ENCODE measurements around the gene ALLC. TPM values are rescaled to one million over a fixed set of nuclear protein-coding genes. Genes with fewer than 3 reads are reported as not detected.
"Not testable (repeated sequence)": the region's sequence is repeated elsewhere in the genome, so short reads cannot be mapped to it uniquely, and the experiment has no call there.

ALLC gene
- total and polyA plus RNA-seq, 2 experiments from 2014 or later: not detected

DNA sequence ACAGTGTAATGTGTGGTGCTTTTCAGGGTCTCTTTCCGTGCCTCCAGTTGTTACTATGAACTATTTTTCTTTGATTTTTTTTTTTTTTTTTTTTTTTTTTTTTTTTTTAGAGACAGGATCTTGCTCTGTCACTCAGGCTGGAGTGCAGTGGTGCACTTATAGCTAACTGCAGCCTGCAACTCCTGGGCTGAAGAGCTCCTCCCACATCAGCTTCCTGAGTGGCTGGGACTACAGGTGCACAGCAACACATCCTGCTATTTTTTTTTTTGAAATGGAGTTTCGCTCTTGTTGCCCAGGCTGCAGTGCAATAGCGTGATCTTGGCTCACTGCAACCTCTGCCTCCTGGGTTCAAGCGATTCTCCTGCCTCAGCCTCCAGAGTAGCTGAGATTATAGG lies 48.7 kb upstream of the ALLC start:
- H3K36me3 Mint-ChIP-seq (ENCODE audit: low read depth): not testable (repeated sequence)

DNA sequence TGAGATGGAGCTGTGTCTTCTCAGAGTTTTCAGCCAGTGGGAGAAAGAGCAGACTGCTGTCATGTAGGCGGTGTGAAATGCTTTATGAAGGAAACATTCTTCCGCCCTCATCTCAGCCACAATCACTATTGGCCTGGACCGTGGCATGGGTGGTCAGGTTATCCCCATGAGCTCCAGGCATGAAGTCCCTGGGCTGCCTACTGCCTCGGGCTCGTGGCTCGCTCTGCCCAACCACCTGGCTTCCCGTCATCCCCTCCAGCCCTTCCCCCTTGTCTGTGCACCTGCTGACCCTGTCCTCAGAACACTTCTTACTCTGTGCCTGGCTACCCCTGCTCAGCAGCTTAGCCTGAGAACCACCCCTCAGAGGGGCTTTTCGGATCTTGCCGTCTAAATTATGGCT lies 47.6 kb upstream of the ALLC start:
- Histone ChIP-seq H3K27me3 (ENCODE audit: insufficient read depth) (no peaks in the 10 kb centered on the region), H2AFZ (peak overlapping the region; percentile 56; the same call in 1 of the 2 replicates), H3K27ac (ENCODE audit: low read depth) (no peak overlapping the region), H3K9me2 (ENCODE audit: insufficient read depth) (no peaks in the 10 kb centered on the region), H3K4me1 (ENCODE audit: insufficient read depth) (no peaks in the 10 kb centered on the region), H3F3A (replicated peaks; ENCODE audit: low read depth) (no peaks in the 10 kb centered on the region), H3K36me3 (ENCODE audit: insufficient read depth) (no peaks in the 10 kb centered on the region), H3K79me2 (replicated peaks; ENCODE audit: insufficient read depth) (no peaks in the 10 kb centered on the region), H4K20me1 (replicated peaks; ENCODE audit: insufficient read depth) (no peaks in the 10 kb centered on the region), H3K4me2 (no peak overlapping the region), H3K4me3 (no peak overlapping the region)
- Mint-ChIP-seq H3K27ac (no peak overlapping the region), H3K4me3 (no peak overlapping the region), H3K9me3 (peaks cover 18% of the 10 kb centered on the region), H3K4me1 (no peaks in the 10 kb centered on the region; the same call in 1 of the 3 replicates), H3K27me3 (ENCODE audit: insufficient read depth, low read depth, poor library complexity) (peaks cover 3% of the 10 kb centered on the region), H3K36me3 (ENCODE audit: low read depth) (peaks cover 5% of the 10 kb centered on the region; the same call in 2 of the 3 replicates)
- ATAC-seq (no peak), DNase-seq (ENCODE audit: low spot score) (no peak)
- TF ChIP-seq ZNF114 (CRISPR knock-in tag; IDR thresholded peaks at IDR 0.05) (no peak), POLR2AphosphoS5 (IDR thresholded peaks at IDR 0.05; ENCODE audit: low read depth) (no peak)
- TF ChIP-seq, protein P1, sequence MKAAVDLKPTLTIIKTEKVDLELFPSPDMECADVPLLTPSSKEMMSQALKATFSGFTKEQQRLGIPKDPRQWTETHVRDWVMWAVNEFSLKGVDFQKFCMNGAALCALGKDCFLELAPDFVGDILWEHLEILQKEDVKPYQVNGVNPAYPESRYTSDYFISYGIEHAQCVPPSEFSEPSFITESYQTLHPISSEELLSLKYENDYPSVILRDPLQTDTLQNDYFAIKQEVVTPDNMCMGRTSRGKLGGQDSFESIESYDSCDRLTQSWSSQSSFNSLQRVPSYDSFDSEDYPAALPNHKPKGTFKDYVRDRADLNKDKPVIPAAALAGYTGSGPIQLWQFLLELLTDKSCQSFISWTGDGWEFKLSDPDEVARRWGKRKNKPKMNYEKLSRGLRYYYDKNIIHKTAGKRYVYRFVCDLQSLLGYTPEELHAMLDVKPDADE (IDR thresholded peaks at IDR 0.05): no peak

More for the DNA sequence above, 48.7 kb upstream of the ALLC start:
- H3K4me1 ChIP-seq (ENCODE audit: insufficient read depth); H3K9me3 Mint-ChIP-seq; H3K27me3 Mint-ChIP-seq (ENCODE audit: insufficient read depth, low read depth, poor library complexity); H3K4me2 ChIP-seq; H3K79me2 ChIP-seq (replicated peaks; ENCODE audit: insufficient read depth); H3K27me3 ChIP-seq (ENCODE audit: insufficient read depth); ATAC-seq; H3K4me3 ChIP-seq; DNase-seq (ENCODE audit: low spot score); H3K4me3 Mint-ChIP-seq; H2AFZ ChIP-seq; H4K20me1 ChIP-seq (replicated peaks; ENCODE audit: insufficient read depth); H3K4me1 Mint-ChIP-seq; H3F3A ChIP-seq (replicated peaks; ENCODE audit: low read depth); H3K27ac Mint-ChIP-seq; H3K9me2 ChIP-seq (ENCODE audit: insufficient read depth); H3K36me3 ChIP-seq (ENCODE audit: insufficient read depth); H3K27ac ChIP-seq (ENCODE audit: low read depth): not testable (repeated sequence)

DNA sequence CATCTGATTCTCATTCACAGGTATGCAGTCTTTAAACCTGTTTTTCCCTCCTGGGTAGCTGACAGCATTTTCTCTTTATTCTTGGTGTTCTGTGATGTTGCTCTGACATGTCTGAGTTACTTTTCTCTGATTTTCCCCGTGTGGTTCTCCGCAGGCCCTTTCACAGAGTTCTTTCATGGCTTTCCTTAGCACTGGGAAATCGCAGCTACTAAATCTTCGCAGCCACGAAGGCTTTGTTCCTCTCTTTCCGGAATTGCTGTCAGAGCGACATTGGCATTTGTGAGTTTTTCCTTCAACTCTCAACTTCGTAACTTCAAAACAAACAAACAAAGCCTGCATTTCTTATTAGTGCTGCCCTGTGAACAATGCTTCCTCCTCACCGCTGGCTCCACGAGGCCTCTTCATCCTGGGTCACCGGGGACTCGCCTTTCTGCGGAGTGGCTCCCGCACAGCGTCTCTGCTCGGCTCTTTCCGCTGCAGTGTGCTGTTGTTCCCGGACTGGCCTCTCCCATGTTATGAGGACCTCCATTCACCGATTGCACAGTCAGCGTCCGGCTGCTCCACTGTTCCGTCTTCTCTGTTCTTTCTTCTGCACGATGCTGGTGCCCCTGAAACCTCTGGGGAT lies 47.0 kb upstream of the ALLC start:
- H3K27me3 Mint-ChIP-seq (ENCODE audit: insufficient read depth, low read depth, poor library complexity): peaks cover 3% of the 10 kb centered on the region
- peak overlapping the region; percentile 56 for H2AFZ ChIP-seq
- H3K27ac Mint-ChIP-seq: no peak overlapping the region
- no peak for DNase-seq (ENCODE audit: low spot score)
- H3K9me3 Mint-ChIP-seq: peaks cover 15% of the 10 kb centered on the region
- no peaks in the 10 kb centered on the region for H3F3A ChIP-seq (replicated peaks; ENCODE audit: low read depth)
- H3K4me1 Mint-ChIP-seq: no peaks in the 10 kb centered on the region; the same call in 1 of the 3 replicates
- no peaks in the 10 kb centered on the region for H3K9me2 ChIP-seq (ENCODE audit: insufficient read depth)
- H3K79me2 ChIP-seq (replicated peaks; ENCODE audit: insufficient read depth): no peaks in the 10 kb centered on the region
- H4K20me1 ChIP-seq (replicated peaks; ENCODE audit: insufficient read depth): no peaks in the 10 kb centered on the region
- H3K36me3 Mint-ChIP-seq (ENCODE audit: low read depth): peaks cover 5% of the 10 kb centered on the region; the same call in 2 of the 3 replicates
- H3K27me3 ChIP-seq (ENCODE audit: insufficient read depth): no peaks in the 10 kb centered on the region
- no peak overlapping the region for H3K4me2 ChIP-seq
- no peaks in the 10 kb centered on the region for H3K4me1 ChIP-seq (ENCODE audit: insufficient read depth)
- TF ChIP-seq ZNF331 (CRISPR knock-in tag; IDR thresholded peaks at IDR 0.05; ENCODE audit: low read depth) (no peak), EZH2 (IDR thresholded peaks at IDR 0.05; ENCODE audit: low read depth, unreplicated experiment) (no peak), CREB1 (CRISPR knock-in tag; IDR thresholded peaks at IDR 0.05; ENCODE audit: low read depth) (no peak), ZNF114 (CRISPR knock-in tag; IDR thresholded peaks at IDR 0.05) (no peak)
- no peaks in the 10 kb centered on the region for H3K36me3 ChIP-seq (ENCODE audit: insufficient read depth)
- no peak overlapping the region for H3K27ac ChIP-seq (ENCODE audit: low read depth)
- no peak; the same call in 2 of the 3 replicates for ATAC-seq
- no peak overlapping the region for H3K4me3 Mint-ChIP-seq
- H3K4me3 ChIP-seq: no peak overlapping the region

Measured in GM23338 (cell line).